CD4-positive, alpha-beta T cell treated with Interleukin-6 at 100 ng/mL for 8 hours (primary cell): Measurements from ENCODE around the gene C19orf12.

Experiments
- DNase-seq: peaks from one replicate; pipeline ENCODE4 v3.0.0-alpha.2; 2020; ENCODE audit warnings: mixed read lengths, low spot score

The C19orf12 gene

GRCh38 chr19:29714953-29715700 lies at the start of gene C19orf12:
Gene C19orf12 (minus strand): TSS chr19:29715261. CDS start chr19:29708413, 6,848 bp downstream.
- peak; percentile 31 for DNase-seq

DNA sequence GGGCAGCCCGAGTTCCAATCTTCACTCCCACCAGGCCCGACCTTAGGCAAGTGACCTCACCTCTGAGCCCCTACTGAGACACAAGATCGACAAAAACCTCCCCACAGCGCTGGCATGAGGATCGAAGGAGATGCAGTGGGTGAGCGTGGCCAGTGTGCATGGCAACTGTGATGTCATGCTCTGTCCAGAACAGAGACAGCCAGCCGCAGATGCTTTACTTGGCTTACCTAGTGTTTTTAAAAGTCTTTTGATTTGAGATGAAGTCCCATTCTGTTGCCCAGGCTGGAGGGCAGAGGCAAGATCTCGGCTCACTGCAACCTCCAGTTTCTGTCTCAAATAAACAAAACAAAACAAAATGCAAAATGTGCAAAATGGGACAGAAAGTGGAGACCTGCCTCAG lies 49.3 kb upstream of the C19orf12 start:
- no peak for DNase-seq

- DNase-seq: no peak
Observed at GRCh38 chr19:29763196-29763595, 48.1 kb upstream of the C19orf12 start.

GRCh38 chr19:29761575-29762232 lies 46.6 kb upstream of the C19orf12 start:
- no peak for DNase-seq

- no peak for DNase-seq
Observed at GRCh38 chr19:29760752-29761502, 45.9 kb upstream of the C19orf12 start.

- DNase-seq: no peak
Observed at GRCh38 chr19:29759359-29759758, 44.3 kb upstream of the C19orf12 start.

- no peak for DNase-seq
Observed at GRCh38 chr19:29758863-29759262, 43.8 kb upstream of the C19orf12 start.

GRCh38 chr19:29757551-29757950 lies 42.5 kb upstream of the C19orf12 start:
- no peak for DNase-seq

DNA sequence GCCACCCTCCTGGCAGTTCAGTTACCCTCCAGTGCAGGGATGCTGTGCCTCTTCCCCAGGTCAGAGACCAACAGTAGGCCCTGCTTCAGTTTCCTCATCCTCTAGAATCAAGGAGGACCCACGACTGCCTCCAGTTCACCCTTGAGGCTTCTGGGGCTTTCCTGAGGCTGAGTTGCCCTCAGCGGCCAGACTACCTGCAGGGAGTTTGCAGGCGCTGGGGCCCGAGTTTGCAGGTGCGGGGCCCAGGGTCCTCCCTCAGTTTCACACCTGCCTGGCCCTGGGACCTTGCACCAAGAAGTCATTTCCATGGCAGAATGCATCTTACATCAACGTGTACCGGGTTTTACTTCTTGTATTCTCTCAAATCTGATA lies 38.9 kb upstream of the C19orf12 start:
- DNase-seq: no peak

DNA sequence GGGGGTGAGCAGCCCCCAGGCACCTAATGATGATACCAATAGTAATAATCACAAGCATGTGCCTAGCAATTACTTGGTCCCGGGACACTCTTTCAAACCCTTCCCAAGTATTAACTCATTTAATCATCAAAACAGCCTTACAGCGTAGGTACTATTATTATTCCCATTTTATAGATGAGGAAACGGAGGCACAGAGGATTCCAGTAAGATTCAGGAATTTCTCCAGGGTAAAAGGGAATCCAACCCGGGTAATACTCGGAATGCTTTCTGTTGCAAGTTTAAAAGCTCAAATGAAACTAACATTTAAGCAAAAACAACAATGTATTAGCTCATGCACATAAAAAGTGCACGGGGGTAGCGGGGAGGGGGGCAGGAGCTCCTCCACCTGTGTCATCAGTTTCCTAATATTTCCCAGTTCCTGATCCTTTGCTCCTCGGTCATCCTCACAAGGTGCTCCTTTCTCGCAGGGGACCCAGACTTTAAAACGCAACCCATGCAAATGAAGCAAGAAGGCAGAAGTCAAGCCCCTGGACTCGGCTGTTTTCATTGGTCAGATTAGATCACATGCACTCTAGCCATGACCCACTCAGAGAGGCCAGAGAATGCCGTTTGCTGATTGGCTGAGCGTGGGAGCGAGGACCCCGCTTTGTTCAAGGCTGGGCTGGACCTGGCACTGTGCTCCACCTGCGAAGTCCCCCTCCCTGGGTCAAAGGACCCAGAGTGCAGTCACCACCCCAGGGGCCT lies 38.3 kb upstream of the C19orf12 start:
- no peak for DNase-seq

GRCh38 chr19:29752450-29753025 lies 37.5 kb upstream of the C19orf12 start:
- DNase-seq: no peak

DNA sequence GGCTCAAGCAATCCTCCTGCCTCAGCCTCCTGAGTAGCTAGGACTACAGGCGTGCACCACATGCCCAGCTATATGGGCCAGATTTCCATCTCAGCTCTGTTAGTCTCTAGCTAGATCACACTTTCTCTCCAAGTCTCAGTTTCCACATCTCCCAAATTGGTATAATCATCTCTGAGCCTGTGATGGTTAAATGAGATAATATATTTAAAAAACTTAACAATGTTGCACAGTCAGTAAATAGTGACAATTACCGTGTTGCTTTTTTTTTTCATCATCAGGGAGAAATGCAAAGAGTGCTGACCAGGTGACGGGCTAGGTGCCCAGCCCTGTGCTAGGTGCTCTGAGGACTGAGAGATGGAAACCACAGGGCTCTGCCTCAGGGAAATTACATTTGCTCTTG lies 36.9 kb upstream of the C19orf12 start:
- no peak for DNase-seq

DNA sequence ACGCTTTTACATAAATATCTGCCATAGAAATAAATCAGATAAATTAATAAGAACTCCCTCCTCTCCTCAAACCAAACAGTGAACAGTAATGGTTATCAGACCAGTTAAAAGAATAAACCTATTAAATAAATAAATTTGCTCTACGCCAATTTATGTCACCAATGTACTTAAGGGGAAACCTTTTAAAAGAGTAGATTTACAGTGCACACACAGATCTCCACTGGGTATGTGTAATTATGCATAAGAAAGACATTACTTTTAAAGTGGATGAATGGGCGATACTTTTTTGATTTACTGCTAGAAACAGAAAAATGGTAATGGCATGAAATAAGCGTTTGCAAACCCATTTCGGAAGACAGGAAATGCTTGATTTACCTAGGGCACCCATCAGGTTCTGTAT lies 34.9 kb upstream of the C19orf12 start:
- DNase-seq: no peak

GRCh38 chr19:29748996-29749849 lies 34.2 kb upstream of the C19orf12 start:
- DNase-seq: no peak

GRCh38 chr19:29745253-29745652 lies 30.2 kb upstream of the C19orf12 start:
- no peak for DNase-seq

GRCh38 chr19:29743681-29744080 lies 28.6 kb upstream of the C19orf12 start:
- no peak for DNase-seq

DNA sequence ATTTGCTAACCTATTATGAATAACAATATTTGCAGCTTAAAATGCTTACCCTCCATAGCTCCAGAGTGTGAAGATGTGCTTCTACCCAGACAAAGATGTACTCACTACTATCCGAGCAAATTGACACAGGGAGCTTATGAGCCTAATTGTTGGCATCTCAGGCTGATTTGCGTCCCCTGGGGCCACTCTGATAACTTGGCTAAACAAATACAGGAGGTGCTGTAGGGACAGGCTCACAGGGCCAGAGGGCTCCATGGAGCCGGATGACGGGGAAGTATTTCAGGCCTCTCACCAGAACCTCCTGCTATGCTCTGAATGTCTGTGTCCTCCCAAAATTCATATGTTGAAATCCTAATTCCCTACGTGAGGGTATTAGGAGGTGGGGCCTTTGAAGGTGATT lies 26.7 kb upstream of the C19orf12 start:
- DNase-seq: no peak

GRCh38 chr19:29741226-29741625 lies 26.2 kb upstream of the C19orf12 start:
- no peak for DNase-seq

DNA sequence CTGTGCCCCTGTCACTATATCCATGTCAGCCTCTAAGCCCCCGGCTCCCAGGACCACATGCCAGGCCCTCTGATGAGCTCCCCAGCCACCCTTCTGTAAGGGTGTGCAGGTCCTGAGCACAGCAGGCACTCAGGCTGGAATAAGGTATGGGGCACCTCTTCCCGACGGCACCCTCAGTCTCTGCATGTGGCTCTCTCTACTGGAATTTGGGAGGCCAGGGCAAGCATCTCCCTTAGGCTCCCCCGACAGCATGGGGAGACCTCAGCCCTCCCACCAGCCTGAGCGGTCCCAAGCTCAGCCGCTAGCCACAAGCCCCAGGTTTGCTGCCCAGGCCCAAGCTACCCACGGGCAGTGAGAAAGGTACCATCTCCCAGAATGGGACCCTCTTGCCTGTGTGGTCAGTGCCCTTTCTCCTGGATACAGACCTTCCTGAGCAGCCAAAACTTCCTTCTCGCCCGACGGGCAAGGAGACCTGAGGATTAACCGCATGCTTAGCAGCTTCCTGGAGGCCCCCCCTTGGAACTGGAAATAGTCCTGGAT lies 22.5 kb upstream of the C19orf12 start:
- DNase-seq: no peak

DNA sequence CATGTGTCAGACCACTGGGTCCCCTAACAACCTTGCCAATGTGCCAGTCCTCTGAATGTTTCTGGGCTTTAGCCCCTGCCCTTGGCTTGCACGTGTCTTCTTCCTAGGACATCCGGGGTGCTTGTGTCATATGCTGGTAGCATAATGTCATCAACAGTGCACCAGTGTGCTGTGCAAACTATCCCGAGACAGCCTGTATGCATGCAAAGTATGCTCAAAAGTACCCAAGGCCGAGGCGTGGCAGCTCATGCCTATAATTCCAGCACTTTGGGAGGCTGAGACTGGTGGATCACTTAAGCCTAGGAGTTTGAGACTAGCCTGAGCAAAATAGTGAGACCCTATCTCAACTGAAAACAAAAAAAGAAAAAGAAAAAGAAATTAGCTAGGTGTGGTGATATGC lies 20.8 kb upstream of the C19orf12 start:
- DNase-seq: no peak
